Measurements from ENCODE around the gene PLAAT4.

DNA sequence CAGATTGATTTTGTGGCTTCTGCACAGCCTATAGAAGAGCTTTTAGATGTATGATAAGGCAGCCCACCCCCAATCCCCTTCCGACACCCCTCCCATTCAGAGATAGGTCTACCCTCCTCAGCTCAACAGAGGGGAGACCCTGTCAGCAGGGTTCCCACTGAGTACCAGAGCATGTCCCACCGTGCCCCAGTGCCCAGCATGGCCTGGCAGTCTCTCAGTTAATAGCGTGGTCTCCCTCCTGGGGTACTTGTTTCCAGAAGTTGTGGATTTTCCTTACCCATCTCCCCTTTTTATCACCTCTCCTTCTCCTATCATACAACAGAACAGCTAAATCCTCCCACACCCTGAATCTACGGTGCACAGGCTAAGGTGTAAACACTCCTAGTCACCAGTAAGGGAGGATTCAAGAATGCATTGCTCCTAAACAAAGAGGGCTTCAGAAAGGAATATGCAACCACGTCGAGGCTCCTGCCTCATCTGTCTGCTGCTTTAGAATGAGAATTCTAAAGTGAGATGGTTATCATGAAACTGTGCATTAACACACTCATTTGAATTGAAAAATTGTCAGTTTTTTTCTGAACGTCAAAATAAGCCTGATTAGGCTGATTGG, 19.9 kb downstream of the PLAAT4 start:
- TF ChIP-seq POLR2A (IDR thresholded peaks at IDR 0.05; ENCODE audit: low read depth, low read length) (no peak), POLR2AphosphoS5 (IDR thresholded peaks at IDR 0.05; ENCODE audit: insufficient read depth, low read depth, low read length) (no peak), EZH2 (IDR thresholded peaks at IDR 0.05; ENCODE audit: borderline replicate concordance, low read depth, low read length, severe bottlenecking) (no peak)
- TF ChIP-seq, protein P1, sequence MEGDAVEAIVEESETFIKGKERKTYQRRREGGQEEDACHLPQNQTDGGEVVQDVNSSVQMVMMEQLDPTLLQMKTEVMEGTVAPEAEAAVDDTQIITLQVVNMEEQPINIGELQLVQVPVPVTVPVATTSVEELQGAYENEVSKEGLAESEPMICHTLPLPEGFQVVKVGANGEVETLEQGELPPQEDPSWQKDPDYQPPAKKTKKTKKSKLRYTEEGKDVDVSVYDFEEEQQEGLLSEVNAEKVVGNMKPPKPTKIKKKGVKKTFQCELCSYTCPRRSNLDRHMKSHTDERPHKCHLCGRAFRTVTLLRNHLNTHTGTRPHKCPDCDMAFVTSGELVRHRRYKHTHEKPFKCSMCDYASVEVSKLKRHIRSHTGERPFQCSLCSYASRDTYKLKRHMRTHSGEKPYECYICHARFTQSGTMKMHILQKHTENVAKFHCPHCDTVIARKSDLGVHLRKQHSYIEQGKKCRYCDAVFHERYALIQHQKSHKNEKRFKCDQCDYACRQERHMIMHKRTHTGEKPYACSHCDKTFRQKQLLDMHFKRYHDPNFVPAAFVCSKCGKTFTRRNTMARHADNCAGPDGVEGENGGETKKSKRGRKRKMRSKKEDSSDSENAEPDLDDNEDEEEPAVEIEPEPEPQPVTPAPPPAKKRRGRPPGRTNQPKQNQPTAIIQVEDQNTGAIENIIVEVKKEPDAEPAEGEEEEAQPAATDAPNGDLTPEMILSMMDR (IDR thresholded peaks at IDR 0.05; ENCODE audit: extremely low read depth in 1 of 2, insufficient read depth in 1 of 2, low read depth in 1 of 2, low read length in 2 of 2): no peak
